Omental fat pad (tissue), 4 donors: ENCODE results near the gene HSPG2. TPM values are rescaled to one million over a fixed set of nuclear protein-coding genes. Genes with fewer than 3 reads are reported as not detected.
A peak's percentile ranks its signal among the peaks of the same experiment; 100 is the strongest.

ENCODE experiments used
- ATAC-seq: fragments of 150-250 bp; one replicate; pipeline ENCODE4 v1.9.1; 2016; ENCODE audit warnings: mild to moderate bottlenecking, moderate library complexity; ENCODE audit not compliant: low FRiP score
- DNase-seq: peaks from one replicate; pipeline ENCODE4 v3.0.0-alpha.2; 2019; ENCODE audit warnings: low spot score
- CTCF ChIP-seq, 3 donors: fragments of 450-650 bp; IDR thresholded peaks; one replicate each; pipeline ENCODE4 v1.5.1; 2016 to 2017; ENCODE audit warnings: antibody characterized with exemption in 3 of 3, mild to moderate bottlenecking in 3 of 3, moderate library complexity in 2 of 3
- total RNA-seq, 4 donors: library from RNA; depleted of rRNA; stranded (reverse); fragments of >200 nt; gene quantifications; one replicate each; pipeline ENCODE4 v1.1.0, GENCODE V29; 2016

Gene HSPG2
- total RNA-seq, 4 donors from 2014 or later = 66.0 to 496 (median 198) TPM

GRCh38 chr1:21936366-21937031 is 611 bp downstream of the HSPG2 start:
- DNase-seq = no peak
- no peak for TF ChIP-seq CTCF (IDR thresholded peaks at IDR 0.05)
- peak; percentile 3 for ATAC-seq

- no peak for TF ChIP-seq CTCF (IDR thresholded peaks at IDR 0.05)
- ATAC-seq = no peak
- DNase-seq = no peak
These were observed 1.2 kb downstream of the HSPG2 start for GRCh38 chr1:21935891-21936365.

GRCh38 chr1:21935393-21935804 is 1.7 kb downstream of the HSPG2 start:
- TF ChIP-seq CTCF (IDR thresholded peaks at IDR 0.05) = no peak
- ATAC-seq (no peak), DNase-seq (no peak)

- ATAC-seq (no peak), DNase-seq (no peak)
- TF ChIP-seq CTCF (IDR thresholded peaks at IDR 0.05) = no peak
These were observed 3.5 kb downstream of the HSPG2 start for GRCh38 chr1:21933397-21934248.

- TF ChIP-seq CTCF (IDR thresholded peaks at IDR 0.05) = no peak
- ATAC-seq = peak; percentile 30
- no peak for DNase-seq
These were observed 5.0 kb downstream of the HSPG2 start for GRCh38 chr1:21932127-21932526.

- DNase-seq (no peak), ATAC-seq (peak; percentile 38)
- TF ChIP-seq CTCF (IDR thresholded peaks at IDR 0.05) = no peak
These were observed 5.7 kb downstream of the HSPG2 start for GRCh38 chr1:21931171-21932093.
